HL-60 (cell line): ENCODE data around the gene SOAT2.

Experiments
- CTCF ChIP-seq: IDR thresholded peaks from one replicate; pipeline ENCODE4 v1.5.1; 2011; ENCODE audit warnings: low read length, control low read depth, inconsistent platforms; ENCODE audit not compliant: insufficient read depth
- GABPA ChIP-seq: IDR thresholded peaks from 2 replicates; pipeline ENCODE4 v1.6.1; 2012; ENCODE audit warnings: low read depth
- POLR2AphosphoS5 ChIP-seq: IDR thresholded peaks from 2 replicates; pipeline ENCODE4 v1.6.1; 2012; ENCODE audit warnings: low read depth
- REST ChIP-seq: IDR thresholded peaks from 2 replicates; pipeline ENCODE4 v1.6.1; 2012; ENCODE audit warnings: low read depth; ENCODE audit not compliant: insufficient replicate concordance
- SPI1 ChIP-seq: IDR thresholded peaks from 2 replicates; pipeline ENCODE4 v1.6.1; 2012; ENCODE audit warnings: low read depth, mild to moderate bottlenecking, borderline replicate concordance

- TF ChIP-seq CTCF = no peak
- TF ChIP-seq GABPA = no peak
- no peak for TF ChIP-seq POLR2AphosphoS5
- no peak for TF ChIP-seq SPI1
- TF ChIP-seq REST = no peak
Observed at GRCh38 chr12:53056901-53057300, 46.4 kb upstream of the SOAT2 start.
